Neural cell (in vitro differentiated cells): ENCODE results near the gene CMTM5. TPM values are rescaled to one million over a fixed set of nuclear protein-coding genes. Genes with fewer than 3 reads are reported as not detected.

Source experiments
- H2AFZ ChIP-seq: fragments of 200-600, 300-800 bp; sonication (generic), shearing (Covaris generic); 2 replicates; pipeline ENCODE4 v1.6.0; 2014; ENCODE audit warnings: low read depth, mild to moderate bottlenecking, antibody characterized with exemption, low read length, moderate library complexity
- H3F3A ChIP-seq: fragments of 200-600 bp; shearing (Covaris generic); 2 replicates; pipeline ENCODE4 v1.6.1; 2016; ENCODE audit warnings: mild to moderate bottlenecking, moderate library complexity, mixed read lengths, antibody characterized with exemption, low read length; ENCODE audit not compliant: insufficient read depth, poor library complexity, severe bottlenecking
- H3K27ac ChIP-seq: fragments of 200-600, 300-800 bp; sonication (generic), shearing (Covaris generic); 2 replicates; pipeline ENCODE4 v1.5.1; 2014; ENCODE audit warnings: mild to moderate bottlenecking, low read length, moderate library complexity
- H3K27me3 ChIP-seq: fragments of 300-800, 200-600 bp; sonication (generic), shearing (Covaris generic); 2 replicates; pipeline ENCODE4 v1.6.0; 2014; ENCODE audit warnings: mild to moderate bottlenecking, low read depth, low read length, moderate library complexity; ENCODE audit not compliant: insufficient read depth
- H3K36me3 ChIP-seq: fragments of 300-800, 200-600 bp; sonication (generic), shearing (Covaris generic); 2 replicates; pipeline ENCODE4 v1.5.1; 2014; ENCODE audit warnings: mild to moderate bottlenecking, antibody characterized with exemption, low read length, moderate library complexity; ENCODE audit not compliant: insufficient read depth
- H3K4me2 ChIP-seq: fragments of 300-800, 200-600 bp; sonication (generic), shearing (Covaris generic); 2 replicates; pipeline ENCODE4 v1.6.0; 2014; ENCODE audit warnings: mild to moderate bottlenecking, low read length
- H3K4me3 ChIP-seq: fragments of 300-800, 200-600 bp; sonication (generic), shearing (Covaris generic); 2 replicates; pipeline ENCODE4 v1.5.1; 2014; ENCODE audit warnings: mild to moderate bottlenecking, low read length, moderate library complexity
- H3K79me2 ChIP-seq: fragments of 200-600 bp; shearing (Covaris generic); replicated peaks from 2 replicates; pipeline ENCODE4 v1.6.0; 2014; ENCODE audit warnings: mild to moderate bottlenecking, low read length, moderate library complexity; ENCODE audit not compliant: insufficient read depth
- H3K9ac ChIP-seq: fragments of 300-800, 200-600 bp; sonication (generic), shearing (Covaris generic); 2 replicates; pipeline ENCODE4 v1.6.1; 2016; ENCODE audit warnings: mild to moderate bottlenecking, low read length, mixed read lengths
- H3K9me2 ChIP-seq: fragments of 200-600 bp; shearing (Covaris generic); 2 replicates; pipeline ENCODE4 v1.6.1; 2016; ENCODE audit warnings: mild to moderate bottlenecking, low read length, mixed read lengths; ENCODE audit not compliant: insufficient read depth
- H3K9me3 ChIP-seq: fragments of 200-600, 300-800 bp; sonication (generic), shearing (Covaris generic); 2 replicates; pipeline ENCODE4 v1.6.1; 2016; ENCODE audit warnings: mild to moderate bottlenecking, mixed run types, low read length, moderate library complexity, mixed read lengths
- H4K20me1 ChIP-seq: fragments of 200-600 bp; shearing (Covaris generic); 2 replicates; pipeline ENCODE4 v1.6.1; 2016; ENCODE audit warnings: mild to moderate bottlenecking, mixed run types; ENCODE audit not compliant: insufficient read depth
- CTCF ChIP-seq: fragments of 450-650 bp; IDR thresholded peaks from 2 replicates; pipeline ENCODE4 v1.5.1; 2014; ENCODE audit warnings: antibody characterized with exemption, mild to moderate bottlenecking, moderate library complexity; ENCODE audit not compliant: poor library complexity, severe bottlenecking
- EP300 ChIP-seq: fragments of 450-650 bp; conservative IDR thresholded peaks from 2 replicates; pipeline ENCODE4 v1.6.1; 2014; ENCODE audit warnings: antibody characterized with exemption, mild to moderate bottlenecking, moderate library complexity; ENCODE audit not compliant: poor library complexity, severe bottlenecking
- EZH2 ChIP-seq: fragments of 200-600, 300-800 bp; shearing (Covaris generic), sonication (generic); IDR thresholded peaks from 2 replicates; pipeline ENCODE4 v1.6.1; 2014; ENCODE audit warnings: antibody characterized with exemption, low read length, borderline replicate concordance, mild to moderate bottlenecking; ENCODE audit not compliant: insufficient read depth, poor library complexity, severe bottlenecking
- MXI1 ChIP-seq: fragments of 450-650 bp; conservative IDR thresholded peaks from 2 replicates; pipeline ENCODE4 v1.6.1; 2014; ENCODE audit warnings: antibody characterized with exemption, mild to moderate bottlenecking; ENCODE audit not compliant: poor library complexity, severe bottlenecking
- POLR2AphosphoS5 ChIP-seq: IDR thresholded peaks from 2 replicates; pipeline ENCODE4 v1.6.1; 2012
- RAD21 ChIP-seq: fragments of 450-650 bp; conservative IDR thresholded peaks from 2 replicates; pipeline ENCODE4 v1.6.1; 2014; ENCODE audit warnings: antibody characterized with exemption, mild to moderate bottlenecking, moderate library complexity
- REST ChIP-seq: IDR thresholded peaks from 2 replicates; pipeline ENCODE4 v1.6.1; 2012; ENCODE audit warnings: borderline replicate concordance
- SMC3 ChIP-seq: fragments of 450-650 bp; conservative IDR thresholded peaks from 2 replicates; pipeline ENCODE4 v1.6.1; 2014; ENCODE audit warnings: antibody characterized with exemption, mild to moderate bottlenecking, moderate library complexity; ENCODE audit not compliant: poor library complexity
- TAF1 ChIP-seq: IDR thresholded peaks from 2 replicates; pipeline ENCODE4 v1.6.1; 2012; ENCODE audit warnings: low read depth
- polyA plus RNA-seq: library from polyadenylated mRNA; depleted of rRNA; stranded (reverse); fragments of >200 nt; gene quantifications from 2 replicates; pipeline ENCODE4 v1.2.3, GENCODE V29; 2014

CMTM5 gene
- polyA plus RNA-seq, 1 donor from 2014 or later = not detected

- Histone ChIP-seq H3K9ac (no peak overlapping the region), H3K27me3 (no peaks in the 10 kb centered on the region), H3K79me2 (no peaks in the 10 kb centered on the region), H2AFZ (no peak overlapping the region), H3K9me2 (no peaks in the 10 kb centered on the region), H3K9me3 (no peaks in the 10 kb centered on the region), H3F3A (no peaks in the 10 kb centered on the region), H3K4me3 (no peak overlapping the region), H4K20me1 (no peaks in the 10 kb centered on the region), H3K36me3 (no peaks in the 10 kb centered on the region), H3K27ac (no peak overlapping the region), H3K4me2 (no peak overlapping the region)
- TF ChIP-seq MXI1 = no peak
- no peak for TF ChIP-seq SMC3
- no peak for TF ChIP-seq RAD21
- TF ChIP-seq POLR2AphosphoS5 = no peak
- TF ChIP-seq TAF1 = no peak
- no peak for TF ChIP-seq REST
- TF ChIP-seq EP300 = no peak
- no peak for TF ChIP-seq CTCF
- no peak for TF ChIP-seq EZH2
These were observed 27.5 kb upstream of the CMTM5 start for GRCh38 chr14:23349156-23349845.

GRCh38 chr14:23351681-23352505 lies 25.0 kb upstream of the CMTM5 start:
- peak overlapping the region; percentile 97 for H3K9ac ChIP-seq
- H4K20me1 ChIP-seq = no peaks in the 10 kb centered on the region
- no peaks in the 10 kb centered on the region for H3K36me3 ChIP-seq
- TF ChIP-seq SMC3 (no peak), CTCF (peak; percentile 50), POLR2AphosphoS5 (no peak)
- H3K27ac ChIP-seq = peak overlapping the region; percentile 93
- peak overlapping the region; percentile 71 for H2AFZ ChIP-seq
- no peaks in the 10 kb centered on the region for H3K27me3 ChIP-seq
- peak overlapping the region; percentile 99 for H3K4me3 ChIP-seq
- H3K9me3 ChIP-seq = no peaks in the 10 kb centered on the region
- no peaks in the 10 kb centered on the region for H3K79me2 ChIP-seq
- peak overlapping the region; percentile 87 for H3K4me2 ChIP-seq
- H3K9me2 ChIP-seq = no peaks in the 10 kb centered on the region
- no peaks in the 10 kb centered on the region for H3F3A ChIP-seq
